HepG2 (cell line): ENCODE measurements around the gene TMEM198. TPM values are rescaled to one million over a fixed set of nuclear protein-coding genes. Genes with fewer than 3 reads are reported as not detected.

Source experiments
- AFF4 ChIP-seq: sonication (generic); formaldehyde crosslinking; IDR thresholded peaks from 2 replicates; pipeline ENCODE4 v1.4.0; 2020; ENCODE audit warnings: missing genetic modification reagents
- ESRRA ChIP-seq: sonication (generic); formaldehyde crosslinking; IDR thresholded peaks from 2 replicates; pipeline ENCODE4 v1.5.1; 2020; ENCODE audit warnings: mild to moderate bottlenecking, low read depth, missing genetic modification reagents
- FLYWCH1 ChIP-seq: sonication (generic); formaldehyde crosslinking; IDR thresholded peaks from 2 replicates; pipeline ENCODE4 v1.8.1; 2023; ENCODE audit warnings: mild to moderate bottlenecking, missing genetic modification reagents
- MTF2 ChIP-seq: sonication (generic); formaldehyde crosslinking; IDR thresholded peaks from 2 replicates; pipeline ENCODE4 v1.5.0; 2020; ENCODE audit warnings: missing genetic modification reagents, borderline replicate concordance
- SCMH1 ChIP-seq: sonication (generic); formaldehyde crosslinking; IDR thresholded peaks from 2 replicates; pipeline ENCODE4 v1.9.0; 2021; ENCODE audit warnings: missing genetic modification reagents, mild to moderate bottlenecking, borderline replicate concordance
- TOE1 ChIP-seq: sonication (generic); formaldehyde crosslinking; IDR thresholded peaks from 2 replicates; pipeline ENCODE4 v1.4.0; 2020; ENCODE audit warnings: mild to moderate bottlenecking, missing genetic modification reagents
- ZBTB1 ChIP-seq: sonication (generic); formaldehyde crosslinking; IDR thresholded peaks from 2 replicates; pipeline ENCODE4 v1.4.0; 2020; ENCODE audit warnings: missing genetic modification reagents, borderline replicate concordance
- ZFY ChIP-seq: sonication (generic); formaldehyde crosslinking; IDR thresholded peaks from 2 replicates; pipeline ENCODE4 v1.4.0; 2020; ENCODE audit warnings: missing genetic modification reagents
- ZNF12 ChIP-seq: sonication (generic); formaldehyde crosslinking; IDR thresholded peaks from 2 replicates; pipeline ENCODE4 v1.5.0; 2020; ENCODE audit warnings: missing genetic modification reagents
- ZNF124 ChIP-seq: sonication (generic); formaldehyde crosslinking; IDR thresholded peaks from 2 replicates; pipeline ENCODE4 v1.4.0; 2020; ENCODE audit warnings: missing genetic modification reagents
- ZNF234 ChIP-seq: sonication (generic); formaldehyde crosslinking; conservative IDR thresholded peaks from 2 replicates; pipeline ENCODE4 v1.5.1; 2020; ENCODE audit warnings: mild to moderate bottlenecking, missing genetic modification reagents
- ZNF775 ChIP-seq: sonication (generic); formaldehyde crosslinking; IDR thresholded peaks from 2 replicates; pipeline ENCODE4 v1.4.0; 2020; ENCODE audit warnings: missing genetic modification reagents, mild to moderate bottlenecking, moderate library complexity, borderline replicate concordance
- ZSCAN12 ChIP-seq: sonication (generic); formaldehyde crosslinking; IDR thresholded peaks from 2 replicates; pipeline ENCODE4 v1.9.0; 2021; ENCODE audit warnings: mild to moderate bottlenecking, missing genetic modification reagents
- polyA plus RNA-seq, 8 experiments: library from polyadenylated mRNA; depleted of rRNA in 3 of 8; stranded (reverse) in 7 of 8; unstranded in 1 of 8; fragments of >200 nt; fragmentation: Illumina TruSeq in 4 of 8; extraction: Trizol in 4 of 8; gene quantifications; 2 replicates each; pipeline versions ENCODE4 v1.2.1 to v1.2.3, GENCODE V29; 2011 to 2016; ENCODE audit warnings: low read depth in 4 of 8, missing spikeins in 1 of 8, mixed read lengths in 1 of 8; ENCODE audit not compliant: insufficient read depth in 1 of 8
- total RNA-seq, 5 experiments: library from RNA; depleted of rRNA; stranded (reverse); fragments of >200 nt; fragmentation: Illumina TruSeq; extraction: Trizol; gene quantifications; 2 replicates each; pipeline ENCODE4 v1.2.3, GENCODE V29; 2016; ENCODE audit warnings: low read depth in 1 of 5
- TF ChIP-seq, protein P1 (sequence below): sonication (generic); formaldehyde crosslinking; IDR thresholded peaks from 2 replicates; pipeline ENCODE4 v1.4.0; 2020; ENCODE audit warnings: mild to moderate bottlenecking, low read depth, missing genetic modification reagents
- TF ChIP-seq, protein P2 (sequence below): sonication (generic); formaldehyde crosslinking; IDR thresholded peaks from 2 replicates; pipeline ENCODE4 v1.5.0; 2020; ENCODE audit warnings: mild to moderate bottlenecking, missing genetic modification reagents, borderline replicate concordance
- TF ChIP-seq, protein P3 (sequence below): sonication (generic); formaldehyde crosslinking; IDR thresholded peaks from 2 replicates; pipeline ENCODE4 v1.8.0; 2022; ENCODE audit warnings: mild to moderate bottlenecking, missing genetic modification reagents, borderline replicate concordance

Gene TMEM198
- total and polyA plus RNA-seq, 2 of the 13 experiments (the other 11 are each of a cell fraction or from before 2014, with no cell fraction given), result 17.3 to 23.5 TPM

DNA sequence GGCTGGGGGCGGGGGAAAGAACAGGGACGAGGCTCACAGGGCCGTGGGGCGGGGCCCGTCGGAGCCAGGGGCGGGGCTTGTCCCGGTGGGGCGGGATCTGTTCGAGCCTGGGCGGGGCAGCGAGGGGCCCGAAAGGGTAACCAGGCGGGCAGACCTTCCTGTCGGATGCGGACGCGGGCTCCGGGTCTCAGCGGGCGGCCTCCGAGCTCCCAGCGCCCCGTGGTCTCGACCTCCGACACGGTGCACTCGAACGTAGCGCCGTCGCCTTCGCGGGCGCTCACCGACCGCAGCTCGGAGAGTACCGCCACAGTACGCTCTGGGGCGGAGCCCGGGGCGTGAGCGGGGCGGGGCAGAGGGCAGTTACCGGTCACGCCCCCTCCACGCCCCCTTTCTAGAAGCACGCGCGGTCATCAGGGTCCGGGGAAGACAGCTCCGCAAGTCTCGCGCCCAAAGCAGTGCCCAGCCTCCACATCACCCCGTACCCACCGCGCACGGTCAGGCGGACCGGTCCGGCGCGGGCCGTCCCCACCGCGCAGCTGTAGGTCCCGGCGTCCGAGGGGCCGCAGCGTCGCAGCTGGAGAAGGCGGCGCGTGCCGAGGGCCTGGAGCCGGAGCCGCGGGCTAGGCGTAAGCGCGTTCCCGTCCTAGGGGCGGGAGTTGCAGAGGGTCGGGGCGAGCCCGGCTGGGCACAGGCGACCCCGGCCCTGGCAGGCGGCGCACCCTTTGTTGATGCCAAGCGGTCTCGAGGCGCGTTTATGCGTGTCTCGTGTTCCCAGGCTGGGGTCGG, 8.7 kb downstream of the TMEM198 start (continued):
- TF ChIP-seq AFF4 (CRISPR knock-in tag) (no peak), ZSCAN12 (CRISPR knock-in tag) (peak; percentile 74; the same call in 1 of the 2 replicates), ZNF124 (CRISPR knock-in tag) (peak; percentile 42; the same call in 1 of the 2 replicates), SCMH1 (CRISPR knock-in tag) (no peak), ZFY (peak; percentile 63; the same call in 1 of the 2 replicates), TOE1 (CRISPR knock-in tag) (no peak), ZNF12 (peak; percentile 18; the same call in 1 of the 2 replicates), MTF2 (no peak), FLYWCH1 (CRISPR knock-in tag) (peak; percentile 76; the same call in 1 of the 2 replicates), ZNF234 (CRISPR knock-in tag) (0 out of 2 replicates have a peak, but pooled peaks have one; percentile 54), ZBTB1 (no peak), ZNF775 (CRISPR knock-in tag) (peak; percentile 33; the same call in 1 of the 2 replicates), ESRRA (CRISPR knock-in tag) (peak; percentile 54; the same call in 1 of the 2 replicates)
- TF ChIP-seq, protein P1, sequence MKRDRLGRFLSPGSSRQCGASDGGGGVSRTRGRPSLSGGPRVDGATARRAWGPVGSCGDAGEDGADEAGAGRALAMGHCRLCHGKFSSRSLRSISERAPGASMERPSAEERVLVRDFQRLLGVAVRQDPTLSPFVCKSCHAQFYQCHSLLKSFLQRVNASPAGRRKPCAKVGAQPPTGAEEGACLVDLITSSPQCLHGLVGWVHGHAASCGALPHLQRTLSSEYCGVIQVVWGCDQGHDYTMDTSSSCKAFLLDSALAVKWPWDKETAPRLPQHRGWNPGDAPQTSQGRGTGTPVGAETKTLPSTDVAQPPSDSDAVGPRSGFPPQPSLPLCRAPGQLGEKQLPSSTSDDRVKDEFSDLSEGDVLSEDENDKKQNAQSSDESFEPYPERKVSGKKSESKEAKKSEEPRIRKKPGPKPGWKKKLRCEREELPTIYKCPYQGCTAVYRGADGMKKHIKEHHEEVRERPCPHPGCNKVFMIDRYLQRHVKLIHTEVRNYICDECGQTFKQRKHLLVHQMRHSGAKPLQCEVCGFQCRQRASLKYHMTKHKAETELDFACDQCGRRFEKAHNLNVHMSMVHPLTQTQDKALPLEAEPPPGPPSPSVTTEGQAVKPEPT (CRISPR knock-in tag), result peak; percentile 86
- TF ChIP-seq, protein P2, sequence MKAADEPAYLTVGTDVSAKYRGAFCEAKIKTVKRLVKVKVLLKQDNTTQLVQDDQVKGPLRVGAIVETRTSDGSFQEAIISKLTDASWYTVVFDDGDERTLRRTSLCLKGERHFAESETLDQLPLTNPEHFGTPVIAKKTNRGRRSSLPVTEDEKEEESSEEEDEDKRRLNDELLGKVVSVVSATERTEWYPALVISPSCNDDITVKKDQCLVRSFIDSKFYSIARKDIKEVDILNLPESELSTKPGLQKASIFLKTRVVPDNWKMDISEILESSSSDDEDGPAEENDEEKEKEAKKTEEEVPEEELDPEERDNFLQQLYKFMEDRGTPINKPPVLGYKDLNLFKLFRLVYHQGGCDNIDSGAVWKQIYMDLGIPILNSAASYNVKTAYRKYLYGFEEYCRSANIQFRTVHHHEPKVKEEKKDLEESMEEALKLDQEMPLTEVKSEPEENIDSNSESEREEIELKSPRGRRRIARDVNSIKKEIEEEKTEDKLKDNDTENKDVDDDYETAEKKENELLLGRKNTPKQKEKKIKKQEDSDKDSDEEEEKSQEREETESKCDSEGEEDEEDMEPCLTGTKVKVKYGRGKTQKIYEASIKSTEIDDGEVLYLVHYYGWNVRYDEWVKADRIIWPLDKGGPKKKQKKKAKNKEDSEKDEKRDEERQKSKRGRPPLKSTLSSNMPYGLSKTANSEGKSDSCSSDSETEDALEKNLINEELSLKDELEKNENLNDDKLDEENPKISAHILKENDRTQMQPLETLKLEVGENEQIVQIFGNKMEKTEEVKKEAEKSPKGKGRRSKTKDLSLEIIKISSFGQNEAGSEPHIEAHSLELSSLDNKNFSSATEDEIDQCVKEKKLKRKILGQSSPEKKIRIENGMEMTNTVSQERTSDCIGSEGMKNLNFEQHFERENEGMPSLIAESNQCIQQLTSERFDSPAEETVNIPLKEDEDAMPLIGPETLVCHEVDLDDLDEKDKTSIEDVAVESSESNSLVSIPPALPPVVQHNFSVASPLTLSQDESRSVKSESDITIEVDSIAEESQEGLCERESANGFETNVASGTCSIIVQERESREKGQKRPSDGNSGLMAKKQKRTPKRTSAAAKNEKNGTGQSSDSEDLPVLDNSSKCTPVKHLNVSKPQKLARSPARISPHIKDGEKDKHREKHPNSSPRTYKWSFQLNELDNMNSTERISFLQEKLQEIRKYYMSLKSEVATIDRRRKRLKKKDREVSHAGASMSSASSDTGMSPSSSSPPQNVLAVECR (CRISPR knock-in tag), result peak; percentile 87
- TF ChIP-seq, protein P3, sequence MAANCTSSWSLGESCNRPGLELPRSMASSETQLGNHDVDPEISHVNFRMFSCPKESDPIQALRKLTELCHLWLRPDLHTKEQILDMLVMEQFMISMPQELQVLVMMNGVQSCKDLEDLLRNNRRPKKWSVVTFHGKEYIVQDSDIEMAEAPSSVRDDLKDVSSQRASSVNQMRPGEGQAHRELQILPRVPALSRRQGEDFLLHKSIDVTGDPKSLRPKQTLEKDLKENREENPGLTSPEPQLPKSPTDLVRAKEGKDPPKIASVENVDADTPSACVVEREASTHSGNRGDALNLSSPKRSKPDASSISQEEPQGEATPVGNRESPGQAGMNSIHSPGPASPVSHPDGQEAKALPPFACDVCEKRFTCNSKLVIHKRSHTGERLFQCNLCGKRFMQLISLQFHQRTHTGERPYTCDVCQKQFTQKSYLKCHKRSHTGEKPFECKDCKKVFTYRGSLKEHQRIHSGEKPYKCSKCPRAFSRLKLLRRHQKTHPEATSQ (CRISPR knock-in tag), result no peak
